Limb (tissue), 2 donors: Measurements from ENCODE around the gene GPX3.

ENCODE experiments used
- DNase-seq, 2 donors: peaks; one replicate each; pipeline ENCODE4 v3.0.0-alpha.2; 2016; ENCODE audit errors: extremely low spot score in 2 of 2

GPX3 gene

DNA sequence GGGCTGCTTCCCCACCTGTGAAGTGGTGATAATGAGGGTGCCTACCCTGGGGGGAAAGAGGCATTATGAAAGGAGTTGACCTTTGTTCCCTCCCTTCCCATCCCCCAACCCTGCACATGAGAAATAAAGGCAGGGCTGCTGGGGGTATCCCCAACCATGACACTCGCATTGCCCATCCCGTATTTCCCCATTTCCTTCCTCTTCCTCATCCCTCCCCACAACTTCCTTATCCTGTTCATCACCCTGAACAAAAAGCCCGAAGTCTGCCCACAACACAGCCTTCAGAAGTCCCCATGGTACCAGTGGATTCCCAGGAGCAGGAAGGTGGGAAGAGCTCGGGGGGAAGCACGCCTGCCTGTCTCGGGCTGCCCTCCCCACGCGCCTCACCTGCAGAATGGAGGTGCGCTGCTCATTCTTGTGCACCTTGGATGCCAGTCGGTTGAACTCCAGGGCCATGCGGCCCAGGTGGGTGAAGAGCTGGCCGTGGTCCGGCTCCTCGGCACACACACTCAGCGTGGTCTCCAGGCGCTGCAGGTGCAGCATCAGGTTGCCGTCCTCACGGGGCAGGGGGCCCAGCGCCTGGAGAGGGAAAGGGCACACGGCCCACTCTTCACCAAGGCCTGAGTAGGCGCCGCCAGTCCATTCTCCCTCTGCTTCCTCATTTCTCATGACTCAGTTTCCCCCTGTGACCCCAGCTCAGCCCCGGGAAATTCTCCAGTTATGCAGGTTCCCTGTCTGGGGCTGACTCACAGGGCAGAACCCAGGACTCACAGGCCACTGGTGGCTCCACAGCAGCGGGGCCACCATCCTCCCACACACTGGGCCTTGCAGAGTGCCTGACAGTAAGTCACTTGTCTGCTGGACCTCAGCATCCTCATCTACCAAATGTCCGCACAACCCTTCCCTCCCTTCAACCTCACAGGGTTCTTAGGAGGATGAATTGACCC lies 36.3 kb downstream of the GPX3 start:
- DNase-seq: no peak

DNA sequence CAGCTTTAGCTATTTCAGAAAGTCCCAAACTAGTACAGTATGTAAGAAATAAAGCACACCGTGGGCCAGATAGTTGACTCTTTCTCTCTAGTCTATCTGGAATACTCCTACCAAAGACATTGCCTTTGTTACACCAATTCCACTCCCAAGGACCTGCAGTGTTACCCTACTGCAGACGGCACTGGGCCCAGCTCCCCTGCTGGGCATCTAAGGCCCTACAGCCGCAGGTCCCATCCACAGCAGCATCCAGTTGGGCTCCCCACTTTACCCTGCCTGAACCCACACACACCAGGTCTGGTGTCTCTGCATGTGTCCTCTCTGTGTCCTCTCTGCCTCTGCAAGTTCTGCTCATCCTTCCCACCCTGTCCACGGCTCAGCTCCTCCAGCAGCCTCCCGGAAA lies 37.9 kb downstream of the GPX3 start:
- no peak for DNase-seq

DNA sequence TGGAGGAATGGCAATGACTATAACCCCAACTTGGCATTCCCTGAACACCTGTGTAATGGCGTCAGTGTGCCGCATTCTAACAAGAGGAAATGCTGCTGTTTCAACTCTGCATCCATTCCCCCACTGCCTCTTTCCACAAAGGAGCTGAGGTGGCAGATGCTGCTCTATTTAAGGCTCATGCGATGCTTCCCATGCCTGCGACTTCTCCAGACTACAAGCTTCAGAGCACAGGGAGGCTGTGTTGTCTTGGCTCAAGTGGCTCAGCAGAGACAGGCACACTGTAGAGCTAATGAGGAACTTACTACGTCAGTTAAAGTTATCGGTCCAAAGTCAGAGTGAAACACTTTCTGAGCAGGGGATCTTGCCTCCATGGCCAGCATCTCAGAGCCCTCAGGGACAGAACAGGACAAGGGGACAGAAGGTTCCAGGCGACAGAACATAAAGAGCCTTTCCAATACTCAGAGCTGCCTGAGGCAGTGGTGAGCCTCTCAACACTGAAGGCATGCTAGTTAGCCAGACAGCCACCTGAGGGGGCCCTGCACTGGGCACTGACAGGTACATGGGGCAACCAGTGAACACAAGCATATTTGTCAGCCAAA lies 38.6 kb downstream of the GPX3 start:
- DNase-seq: no peak

DNA sequence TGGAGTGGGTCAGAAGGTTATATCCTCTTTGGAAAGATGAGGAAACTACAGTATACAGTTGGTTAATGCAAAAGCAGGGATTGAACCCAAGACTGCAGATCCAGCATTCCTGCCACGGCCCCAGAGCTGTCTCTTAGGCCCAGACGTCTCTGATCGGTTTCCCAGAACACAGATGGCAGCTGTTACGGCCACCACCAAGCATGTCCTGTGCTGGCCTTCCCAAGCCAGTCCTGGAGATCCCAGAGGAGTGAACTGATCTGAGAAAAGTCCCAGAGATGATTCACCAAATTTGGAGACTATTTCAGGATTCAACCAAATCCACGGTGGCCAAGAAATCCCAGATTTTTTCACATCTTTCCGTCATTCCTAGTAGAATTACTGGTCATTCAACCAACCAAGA lies 40.4 kb downstream of the GPX3 start:
- DNase-seq: no peak

DNA sequence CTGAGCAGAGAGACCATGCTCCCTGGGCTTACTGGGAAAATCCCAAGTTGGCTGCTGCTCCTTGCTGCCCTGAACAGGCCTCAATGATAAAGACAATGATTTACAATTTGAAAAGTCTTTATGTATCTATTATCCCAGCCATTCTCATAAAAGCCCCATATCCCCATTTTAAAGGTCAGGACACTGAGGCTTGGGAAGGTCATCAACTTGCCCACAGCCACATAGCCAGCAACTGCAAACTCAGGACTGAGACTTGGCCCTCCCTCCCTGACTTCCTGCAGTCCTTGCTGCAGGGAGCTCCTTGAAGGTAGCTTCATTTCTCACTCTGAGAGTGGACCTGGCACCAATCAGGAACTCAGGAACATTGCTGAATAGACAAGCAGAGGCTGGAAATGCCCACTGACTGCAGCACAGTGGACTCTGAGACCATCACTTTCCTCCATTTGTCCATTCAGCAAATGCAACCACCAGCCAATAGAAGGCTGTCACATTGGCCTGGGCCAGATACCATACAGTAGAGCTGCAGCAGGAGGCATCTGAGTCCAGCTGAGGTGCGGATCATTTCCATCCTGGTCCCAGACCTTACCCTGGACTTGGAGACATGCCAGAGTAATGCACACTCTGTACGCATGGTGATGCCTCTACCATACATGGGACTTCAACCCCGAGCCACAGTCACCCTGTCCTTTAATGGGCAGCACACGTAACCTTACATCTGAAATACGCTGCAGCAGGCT lies 42.2 kb downstream of the GPX3 start:
- no peak for DNase-seq

DNA sequence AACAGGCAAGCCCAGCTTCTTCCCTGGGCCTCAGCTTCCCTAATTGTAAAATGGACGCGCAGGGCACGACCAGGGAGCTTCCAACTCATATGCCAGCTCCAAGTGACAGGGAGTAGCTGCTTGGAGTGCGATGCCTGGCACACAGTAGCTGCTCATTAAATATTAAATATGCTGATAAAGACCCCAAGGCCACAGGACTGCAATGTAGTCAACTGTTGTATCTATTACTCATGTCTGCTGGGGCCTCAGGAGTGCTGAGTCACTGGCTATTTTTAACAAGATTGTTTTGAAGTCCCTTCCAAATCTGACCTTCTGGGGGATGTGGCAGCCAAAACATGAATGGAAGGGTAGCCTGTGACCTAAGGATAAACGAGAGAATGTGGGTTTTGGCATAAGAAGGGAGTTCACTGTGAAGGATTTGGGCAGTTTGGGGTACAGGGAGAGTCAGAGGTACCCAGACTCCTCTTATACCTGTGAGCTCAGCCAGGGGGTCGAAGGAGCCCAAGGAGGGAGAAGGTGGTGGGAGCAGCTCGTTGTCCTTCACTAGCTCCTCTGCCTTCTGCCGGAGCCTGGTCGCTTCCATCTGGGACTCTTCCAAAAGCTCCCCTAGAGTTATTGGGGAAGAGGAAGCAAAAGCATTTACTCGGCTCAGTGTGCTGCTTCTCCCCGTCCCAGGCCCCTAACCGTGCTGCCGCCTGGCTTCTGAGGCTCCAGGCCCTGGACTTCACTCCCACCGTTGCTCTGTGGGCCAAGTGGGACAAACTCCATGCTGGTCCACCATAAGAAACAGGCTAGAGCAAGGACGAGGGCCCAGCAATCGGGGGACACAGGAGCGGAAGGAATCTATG lies 43.0 kb downstream of the GPX3 start:
- no peak for DNase-seq

DNA sequence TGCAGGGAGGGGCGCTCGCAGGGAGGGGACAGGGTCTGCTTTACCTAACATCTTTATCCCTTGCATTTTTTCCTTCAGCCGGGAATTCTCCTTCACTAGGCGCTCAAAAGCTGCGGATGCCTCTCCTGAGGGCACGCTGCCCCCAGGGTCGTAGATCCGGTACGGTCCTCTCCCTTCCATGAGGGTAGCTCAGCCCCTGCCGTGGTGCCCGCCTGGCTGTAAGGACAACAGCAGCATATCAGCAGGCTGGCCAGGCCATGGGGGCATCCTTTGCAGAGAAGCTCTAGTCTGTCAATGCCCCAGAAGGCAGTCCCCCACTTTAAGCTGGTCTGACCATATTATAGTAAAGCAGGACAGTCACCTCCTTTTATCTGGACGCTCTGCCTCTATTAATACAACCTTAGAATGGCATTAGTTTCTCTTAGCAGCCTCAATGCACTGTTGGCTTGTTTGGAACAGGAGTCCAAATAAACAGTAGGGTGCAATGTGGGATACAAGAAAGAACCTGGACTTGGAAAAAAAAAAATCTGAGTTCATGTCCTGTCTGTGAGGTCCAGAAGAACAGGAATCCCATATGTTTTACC lies 44.6 kb downstream of the GPX3 start:
- no peak for DNase-seq

DNA sequence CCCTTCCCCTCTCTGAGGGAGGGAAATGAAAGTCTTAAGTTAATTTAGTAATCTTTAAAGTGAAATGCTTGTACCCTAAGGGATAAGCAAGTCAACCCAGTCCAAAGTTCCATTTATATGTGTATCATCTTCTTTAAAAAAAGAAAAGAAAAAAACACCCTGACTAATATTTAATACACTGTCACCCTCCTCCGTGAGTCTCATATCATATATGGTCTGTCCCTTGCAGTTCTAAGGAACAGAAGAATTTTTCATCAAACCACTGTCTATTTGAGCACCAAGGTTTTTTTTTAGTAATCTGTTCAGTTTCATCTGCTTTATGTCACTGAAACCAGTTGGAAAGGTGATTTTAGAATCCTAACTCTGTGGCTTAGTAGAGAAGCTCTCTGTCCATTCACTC lies 45.2 kb downstream of the GPX3 start:
- no peak for DNase-seq

DNA sequence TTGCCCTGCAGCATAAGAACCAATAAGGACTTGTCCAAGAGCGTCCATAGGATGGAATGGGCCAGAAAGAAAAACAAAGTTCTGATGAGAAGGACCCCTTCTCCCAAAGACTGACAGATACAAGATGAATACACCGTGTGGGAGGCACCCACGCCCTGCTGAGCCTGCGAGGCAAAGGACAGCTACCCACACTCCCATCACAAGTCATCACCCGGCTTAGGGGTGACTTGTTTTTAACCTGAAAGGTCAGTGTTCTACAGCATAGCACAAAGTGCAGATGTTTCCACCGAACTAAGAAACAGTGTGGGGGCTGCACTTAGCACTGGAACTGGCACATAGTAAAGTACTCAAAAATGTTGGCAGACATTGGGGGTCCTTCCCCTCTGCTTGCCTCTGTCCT lies 46.5 kb downstream of the GPX3 start:
- no peak for DNase-seq

DNA sequence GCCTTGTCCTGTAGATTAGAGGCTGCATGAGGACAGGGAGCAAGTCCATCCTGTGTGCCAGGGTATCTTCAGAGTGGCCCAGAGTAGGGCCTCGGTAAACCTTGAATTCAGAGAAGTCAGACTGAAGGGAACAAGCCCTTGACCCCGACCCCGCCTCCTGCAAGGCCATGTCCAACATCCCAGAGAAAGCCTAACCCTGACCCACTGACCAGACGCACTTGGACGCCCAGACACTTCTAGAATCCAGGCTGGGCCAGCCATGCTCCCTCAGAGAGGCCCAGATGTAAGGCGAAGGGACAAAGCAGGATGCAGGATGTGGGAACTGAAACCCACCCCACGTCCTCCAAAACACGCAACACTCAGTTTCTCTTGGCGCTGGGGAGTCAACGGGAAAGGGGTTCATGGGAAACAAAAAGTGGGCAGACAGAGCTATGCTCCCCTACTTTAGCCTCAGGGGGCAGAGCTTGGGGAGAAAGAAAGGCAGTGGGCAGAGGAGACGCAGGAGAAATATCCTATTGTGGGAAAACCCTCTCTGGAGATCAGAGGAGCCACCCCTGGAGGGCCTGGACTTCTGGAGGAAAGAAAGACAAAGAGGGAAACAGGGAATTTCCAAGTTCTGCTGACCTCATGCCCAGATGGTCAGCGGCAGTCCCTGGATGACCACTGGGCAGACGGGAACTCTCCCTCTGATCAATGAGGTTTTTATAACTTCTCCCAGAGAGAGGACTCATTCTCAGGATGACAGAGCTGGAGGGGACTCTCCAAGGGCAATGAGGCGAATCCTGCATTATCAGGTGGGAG lies 47.4 kb downstream of the GPX3 start:
- no peak for DNase-seq

DNA sequence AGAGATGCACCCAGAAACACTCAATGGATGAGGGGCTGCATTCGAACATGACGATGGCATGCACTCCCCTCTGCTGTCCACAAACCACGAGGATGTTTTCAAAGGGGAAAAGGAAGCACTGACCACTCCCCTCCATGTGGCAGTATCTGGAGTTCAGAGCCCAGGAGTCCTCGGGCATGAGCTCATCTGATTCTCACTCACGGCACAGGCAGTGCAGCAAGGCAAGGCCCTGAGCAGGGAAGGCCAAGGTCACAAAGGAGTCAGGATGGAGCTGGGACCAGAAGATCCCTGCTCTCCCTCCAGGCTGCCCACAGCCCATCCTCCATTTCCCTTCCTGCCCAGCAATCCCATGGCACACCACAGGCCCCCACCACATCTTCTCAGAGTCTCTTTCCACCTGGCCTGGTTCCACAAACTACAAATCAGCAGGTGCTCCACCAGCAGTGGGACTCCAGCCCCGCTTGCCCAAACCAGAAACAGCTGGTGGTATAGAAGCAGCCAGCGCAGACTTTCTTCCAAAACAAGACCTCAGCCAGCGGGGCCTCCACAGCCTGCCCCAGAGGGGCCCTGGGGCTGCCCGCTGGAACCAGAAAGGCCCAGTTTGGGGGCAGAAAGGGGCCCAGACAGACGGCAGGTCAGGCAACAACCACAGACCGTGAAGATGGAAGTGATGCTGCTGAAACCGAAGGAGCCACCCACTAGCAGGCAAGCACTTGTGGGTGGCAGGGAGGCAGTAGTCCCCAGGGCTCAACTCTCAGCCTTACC lies 48.2 kb downstream of the GPX3 start:
- DNase-seq: peak; percentile 42 to 64

DNA sequence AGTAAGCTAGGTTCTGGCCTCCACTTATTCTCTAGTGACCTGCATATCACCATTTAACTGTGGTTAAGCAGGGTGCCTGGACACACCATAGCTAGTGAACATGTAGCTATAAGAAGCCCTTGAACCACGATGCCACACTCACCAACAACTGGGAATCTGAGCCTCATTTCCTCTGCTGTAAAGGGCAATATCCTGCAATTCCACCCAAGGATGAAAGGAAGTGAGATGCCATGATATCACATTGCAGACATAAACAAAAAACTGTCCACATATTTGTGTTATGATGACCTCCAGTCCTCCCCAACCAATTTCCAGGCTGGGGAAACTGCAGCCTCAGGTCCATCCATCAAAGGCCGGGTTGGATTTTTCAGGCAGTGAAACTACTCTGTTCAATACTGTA lies 50.1 kb downstream of the GPX3 start:
- no peak for DNase-seq

DNA sequence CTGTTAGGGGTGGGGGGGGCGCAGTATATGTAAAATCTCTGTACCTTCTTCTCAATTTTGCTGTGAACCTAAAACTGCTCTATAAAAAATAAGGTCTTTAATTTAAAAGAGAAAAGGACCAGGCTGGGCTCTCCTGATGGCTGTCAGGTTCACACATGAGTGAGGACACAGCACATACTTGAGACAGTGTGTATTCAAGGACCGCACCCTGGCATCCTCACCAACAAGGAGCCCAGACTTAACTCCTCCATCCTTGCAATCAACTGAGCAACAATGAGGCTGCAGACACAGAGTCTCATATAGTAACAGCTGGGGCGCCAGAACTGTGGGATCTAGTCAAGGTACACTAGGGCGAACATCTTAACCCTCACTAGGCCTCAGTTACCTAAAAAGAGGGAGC lies 50.6 kb downstream of the GPX3 start:
- no peak for DNase-seq

DNA sequence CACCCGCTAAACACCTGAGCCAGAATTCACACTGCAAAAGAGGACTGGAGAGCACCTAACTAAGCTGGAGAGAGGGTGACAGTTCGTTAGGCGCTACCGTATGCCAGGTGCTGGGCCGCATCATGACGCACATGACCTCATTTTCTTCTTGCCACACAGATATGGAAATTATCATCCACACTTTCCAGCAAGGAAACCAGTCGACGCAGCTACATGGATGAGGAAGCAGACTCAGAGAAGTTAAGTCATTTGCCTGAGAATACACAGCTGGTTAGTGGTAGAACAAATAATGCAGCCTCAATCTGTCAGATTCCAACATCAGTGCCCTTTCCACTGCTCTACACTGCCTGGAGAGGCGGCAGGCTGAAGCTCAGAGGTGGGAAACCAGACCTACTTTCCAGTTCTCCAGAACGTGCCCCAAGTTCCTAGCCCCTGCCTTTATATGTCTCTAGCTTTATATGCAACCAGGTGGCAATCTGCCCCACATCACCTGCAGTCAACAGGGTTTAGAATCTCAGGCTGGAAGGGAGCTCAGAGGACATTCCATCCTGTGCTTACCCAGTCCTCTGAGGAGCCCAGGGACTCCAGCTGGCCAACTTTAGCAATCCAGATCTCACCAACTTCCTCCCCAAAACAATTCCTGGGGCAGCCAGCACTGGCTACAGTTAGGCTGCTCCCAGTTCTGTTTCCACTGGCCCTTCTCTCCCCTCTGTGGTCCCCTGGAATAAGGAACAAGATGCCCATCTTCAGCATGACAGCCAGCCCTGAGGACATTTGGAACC lies 51.6 kb downstream of the GPX3 start:
- DNase-seq: no peak

DNA sequence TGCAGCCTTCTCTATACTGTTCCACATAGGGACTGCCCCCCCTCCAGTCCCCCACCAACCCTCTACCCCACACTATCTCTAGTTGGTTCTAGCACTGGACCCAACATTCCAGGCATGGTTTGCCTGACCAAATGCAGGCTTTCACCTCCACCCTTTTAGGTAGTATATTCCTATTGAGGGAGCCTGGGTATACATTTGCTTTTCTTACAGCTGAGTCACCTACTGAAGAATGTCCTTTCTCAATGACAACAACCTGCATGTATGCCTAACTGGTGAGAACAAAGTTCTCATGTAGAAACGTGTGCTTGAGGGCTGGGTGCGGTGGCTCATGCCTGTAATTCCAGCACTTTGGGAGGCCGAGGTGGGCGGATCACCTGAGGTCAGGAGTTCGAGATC lies 52.2 kb downstream of the GPX3 start:
- DNase-seq: no peak

DNA sequence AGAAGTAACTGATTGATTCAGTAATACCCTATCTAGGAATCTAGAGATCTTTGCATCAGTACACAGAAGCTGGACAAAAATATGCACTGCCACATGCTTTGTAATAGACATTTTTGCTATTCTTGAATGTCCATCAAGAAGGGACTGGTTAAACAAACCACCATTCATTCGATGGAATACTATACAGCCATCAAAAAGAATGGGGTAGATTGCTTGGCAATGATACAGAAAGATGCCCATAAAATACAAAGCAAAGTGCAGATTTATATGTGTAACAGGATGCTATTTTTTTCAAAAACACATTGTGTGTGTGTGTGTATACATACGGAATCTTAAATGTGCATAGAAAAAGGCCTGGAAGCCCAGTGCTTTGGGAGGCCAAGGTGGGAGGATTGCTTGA lies 52.9 kb downstream of the GPX3 start:
- DNase-seq: no peak

DNA sequence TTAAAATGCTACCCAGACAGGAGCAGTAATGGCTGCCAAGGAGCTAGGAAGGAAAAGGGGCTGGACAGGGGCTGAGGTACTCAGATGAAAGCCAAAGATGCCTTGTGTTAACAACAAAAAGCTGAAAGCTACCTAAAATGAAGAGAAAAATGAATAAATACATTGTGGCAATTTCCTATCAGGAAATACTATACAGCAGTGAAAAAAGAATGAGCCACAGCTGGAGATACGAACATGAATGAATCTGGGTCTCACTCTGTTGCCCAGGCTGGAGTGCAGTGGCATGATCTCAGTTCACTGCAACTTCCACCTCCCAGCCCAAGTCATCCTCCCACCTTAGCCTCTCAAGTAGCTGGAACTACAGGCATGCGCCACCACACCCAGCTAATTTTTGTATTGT lies 54.2 kb downstream of the GPX3 start:
- no peak for DNase-seq

DNA sequence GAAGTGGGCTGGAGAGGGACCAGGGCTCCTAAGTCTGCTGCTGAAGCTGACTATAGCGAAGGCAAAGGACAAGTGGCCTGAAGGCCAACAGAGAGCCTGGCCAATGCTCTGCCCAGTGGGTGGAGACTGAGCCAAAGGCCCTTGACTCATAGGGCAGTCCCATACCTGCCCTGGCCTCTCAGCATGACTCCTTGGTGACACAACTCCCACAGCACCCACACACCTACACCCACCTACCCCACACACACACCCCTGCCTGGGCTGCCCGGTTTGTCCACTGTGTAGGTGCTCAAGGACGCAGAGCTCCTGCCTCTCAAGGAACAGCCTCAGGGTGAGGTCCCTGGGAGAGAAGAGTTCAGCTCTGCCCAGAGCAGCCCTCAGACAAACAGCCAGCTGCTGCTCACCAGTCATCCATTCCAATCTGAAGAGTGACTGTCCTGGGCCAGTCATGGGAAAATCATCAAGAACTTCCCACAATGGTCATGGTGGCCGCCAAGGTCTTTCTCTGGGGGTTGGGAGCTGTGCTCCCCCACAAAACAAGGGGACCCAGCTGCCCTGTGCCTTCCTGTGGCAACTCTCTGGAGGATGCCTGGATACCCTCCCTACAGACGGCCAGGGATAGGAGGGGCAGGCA lies 55.4 kb downstream of the GPX3 start:
- no peak for DNase-seq
